Activated CD4-positive, alpha-beta T cell treated with anti-CD3 and anti-CD28 coated beads, Interleukin-2, amount 50 U/mL, for 4 hours (primary cell): ENCODE results near the gene RPH3AL.

ENCODE experiments used
- DNase-seq, 2 experiments: peaks; one replicate each; pipeline ENCODE4 v3.0.0-alpha.2; 2020

RPH3AL gene

DNA sequence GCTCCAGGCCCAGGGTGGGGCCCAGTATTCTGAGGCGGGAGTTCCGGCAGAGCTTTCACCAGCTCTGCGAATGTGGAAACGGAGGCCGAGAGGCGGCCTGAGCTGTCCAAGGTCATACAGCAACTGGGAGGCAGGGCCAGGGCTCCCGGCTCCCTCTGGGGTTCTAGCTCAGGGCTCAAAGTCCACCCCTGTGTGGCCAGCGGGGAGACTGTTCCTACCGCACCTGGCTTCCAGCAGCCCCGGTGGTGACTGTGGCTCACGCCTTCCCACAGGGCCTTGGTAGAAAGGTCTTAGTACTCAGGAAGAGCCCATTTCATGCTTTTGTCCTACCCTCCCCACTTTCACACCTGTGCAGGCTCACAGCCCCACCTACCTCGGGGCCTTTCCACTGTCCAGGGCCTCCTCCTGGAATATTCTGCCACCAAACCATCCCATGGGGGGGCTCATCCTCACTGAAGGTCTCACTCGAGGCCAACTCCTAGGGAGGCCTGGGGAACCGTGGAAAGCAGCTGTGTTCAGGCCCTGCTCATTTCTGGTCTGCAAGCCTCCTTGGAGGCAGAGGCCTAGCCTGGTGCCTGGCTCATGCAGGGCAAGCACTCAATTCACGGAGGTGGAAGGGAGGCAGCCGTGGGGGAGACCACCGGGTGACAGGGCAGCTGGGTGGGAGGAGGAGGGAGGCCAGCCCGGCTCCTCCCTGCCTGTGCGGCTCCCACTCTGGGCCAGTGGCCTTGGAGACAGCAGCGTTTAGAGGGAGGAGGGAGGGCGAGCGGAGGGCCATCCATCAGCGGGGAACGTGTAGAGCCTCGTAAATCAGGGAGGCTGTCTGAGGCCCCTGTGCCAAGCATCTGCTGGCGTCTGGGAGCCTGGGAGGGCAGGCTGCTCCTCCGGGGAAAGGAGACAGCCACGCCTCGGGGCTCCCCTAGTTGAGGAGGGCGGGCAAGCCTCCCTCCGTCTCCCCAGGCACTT lies 158.5 kb downstream of the RPH3AL start:
- no peak for DNase-seq

- no peak for DNase-seq
These were observed 159.2 kb downstream of the RPH3AL start for GRCh38 chr17:193426-193810.

DNA sequence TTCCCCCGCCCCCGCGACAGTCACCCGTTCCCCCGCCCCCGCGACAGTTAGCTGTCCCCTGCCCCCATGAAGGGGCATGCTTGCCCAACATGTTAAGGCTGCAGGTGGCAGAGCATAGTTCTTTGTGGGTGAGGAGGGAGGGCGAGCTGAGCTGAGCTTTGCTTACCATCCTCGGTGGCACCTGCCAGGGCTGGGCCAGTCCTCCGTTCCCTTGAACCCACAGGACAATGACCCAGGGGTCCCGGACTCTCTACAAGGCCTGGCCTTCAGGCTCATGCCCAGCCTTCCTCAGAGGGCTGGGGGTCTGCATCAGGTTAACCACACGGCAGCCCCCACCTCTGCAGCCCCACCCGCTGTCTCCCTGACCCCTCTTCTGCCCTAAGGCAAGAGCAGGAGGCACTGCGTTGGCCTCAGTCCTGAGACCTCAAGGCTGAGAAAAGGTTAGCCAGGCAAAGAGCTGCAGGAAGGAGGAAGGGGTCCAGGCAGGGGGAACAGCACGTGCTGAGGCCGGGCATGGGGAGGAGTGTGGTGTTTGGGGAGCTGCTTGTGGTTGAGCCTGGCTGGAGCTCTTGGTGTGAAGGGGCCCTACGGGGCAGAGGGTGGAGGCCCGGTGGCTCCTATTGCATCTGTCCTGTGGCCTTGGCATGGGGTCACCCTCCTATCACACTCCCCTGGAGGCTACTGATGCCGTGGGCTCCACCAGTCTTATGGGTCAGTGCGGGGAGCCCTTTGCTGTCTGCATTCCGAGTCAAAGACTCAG lies 159.8 kb downstream of the RPH3AL start:
- DNase-seq: no peak

GRCh38 chr17:189444-189843 lies 163.2 kb downstream of the RPH3AL start:
- DNase-seq: no peak

DNA sequence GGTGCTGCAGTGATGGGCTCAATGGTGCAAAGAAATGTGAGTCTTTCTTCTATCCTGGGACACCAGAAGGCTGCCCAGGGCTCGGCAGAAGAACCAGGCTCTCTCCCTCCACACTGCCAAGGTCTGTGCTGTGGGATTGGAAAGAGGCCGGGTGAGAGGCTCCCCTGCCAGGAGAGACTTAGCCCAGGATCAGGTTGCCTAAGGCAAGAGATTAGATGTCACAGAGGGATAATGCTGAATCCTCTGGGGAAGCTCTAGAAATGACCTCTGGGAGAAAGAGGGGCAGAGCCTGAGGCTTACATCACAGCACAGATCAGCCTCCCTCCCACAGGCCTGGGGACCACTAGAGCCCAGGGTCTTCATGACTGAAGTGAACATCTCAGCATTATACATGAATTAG lies 165.5 kb downstream of the RPH3AL start:
- no peak for DNase-seq

DNA sequence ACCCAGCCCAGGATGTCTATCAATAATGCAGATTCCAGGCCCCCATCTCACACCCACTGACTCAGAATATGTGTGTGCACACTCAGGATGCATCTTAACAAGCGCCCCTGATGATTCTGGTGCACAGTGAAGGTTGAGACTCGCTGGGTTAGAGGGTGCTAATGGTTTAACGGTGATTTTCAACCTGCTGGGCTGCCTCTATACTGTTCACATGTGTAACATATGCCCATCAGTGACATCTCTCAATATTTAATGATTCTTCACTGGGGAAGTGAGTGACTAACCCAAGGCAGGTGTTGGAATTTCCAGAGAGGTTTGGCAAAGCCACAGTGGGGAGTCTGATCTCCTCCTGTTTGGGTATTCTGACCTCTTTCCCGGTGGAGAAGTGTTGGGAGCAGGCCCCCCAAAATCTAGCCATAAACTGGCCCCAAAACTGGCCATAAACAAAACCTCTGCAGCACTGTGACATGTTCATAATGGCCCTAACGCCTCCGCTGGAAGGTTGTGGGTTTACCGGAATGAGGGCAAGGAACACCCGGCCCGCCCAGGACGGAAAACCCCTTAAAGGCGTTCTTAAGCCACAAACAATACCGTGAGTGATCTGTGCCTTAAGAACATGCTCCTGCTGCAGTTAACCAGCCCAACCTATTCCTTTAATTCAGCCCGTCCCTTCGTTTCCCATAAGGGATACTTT lies 167.0 kb downstream of the RPH3AL start:
- peak; percentile 9 to 30 for DNase-seq

GRCh38 chr17:183021-183420 lies 169.6 kb downstream of the RPH3AL start:
- DNase-seq: no peak

GRCh38 chr17:182050-182751 lies 170.4 kb downstream of the RPH3AL start:
- DNase-seq: no peak

DNA sequence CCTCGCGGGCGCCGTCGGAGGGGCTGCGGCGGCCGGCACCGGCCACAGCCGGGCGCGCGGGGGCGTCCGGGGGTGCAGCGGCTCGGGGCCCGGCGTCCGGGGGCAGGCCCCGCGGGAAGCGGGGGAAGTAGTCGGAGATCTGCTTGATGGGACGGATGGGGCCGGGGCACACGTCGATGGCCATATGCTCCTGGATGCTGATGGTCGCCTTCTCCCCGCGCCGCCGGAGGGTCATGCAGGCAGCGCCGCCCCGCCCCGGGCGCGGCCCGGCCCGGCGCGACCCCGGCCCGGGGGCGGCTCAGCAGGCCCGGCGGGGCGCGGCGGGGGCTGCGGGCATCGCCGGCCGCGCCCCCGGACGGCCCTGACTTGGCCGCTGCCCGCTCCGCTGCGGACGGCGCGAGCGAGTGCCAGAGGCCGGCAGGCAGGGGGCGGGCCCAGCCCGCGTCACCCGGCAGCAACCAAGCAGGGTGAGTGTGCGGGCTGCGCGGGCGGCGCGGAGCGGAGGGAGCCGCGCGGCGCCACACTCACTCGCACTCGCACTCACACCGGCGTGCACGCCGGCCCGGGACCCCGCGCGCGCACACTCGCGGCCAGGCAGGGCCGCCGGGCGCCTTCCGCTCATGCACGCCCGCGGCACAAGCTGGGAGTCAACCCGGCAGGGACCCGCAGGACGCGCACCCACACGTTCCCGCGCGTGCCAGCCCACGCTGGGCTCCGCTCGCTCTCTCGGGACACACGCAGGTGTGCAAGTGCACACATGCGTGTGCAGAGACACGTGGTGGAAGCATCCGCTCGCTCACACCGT lies 171.2 kb downstream of the RPH3AL start, which contains the start of gene DOC2B:
TSS of gene DOC2B (minus strand) at position 406 of the 805 bp plus-strand sequence. CDS start at position 235, 171 bp downstream.
- DNase-seq: no peak

DNA sequence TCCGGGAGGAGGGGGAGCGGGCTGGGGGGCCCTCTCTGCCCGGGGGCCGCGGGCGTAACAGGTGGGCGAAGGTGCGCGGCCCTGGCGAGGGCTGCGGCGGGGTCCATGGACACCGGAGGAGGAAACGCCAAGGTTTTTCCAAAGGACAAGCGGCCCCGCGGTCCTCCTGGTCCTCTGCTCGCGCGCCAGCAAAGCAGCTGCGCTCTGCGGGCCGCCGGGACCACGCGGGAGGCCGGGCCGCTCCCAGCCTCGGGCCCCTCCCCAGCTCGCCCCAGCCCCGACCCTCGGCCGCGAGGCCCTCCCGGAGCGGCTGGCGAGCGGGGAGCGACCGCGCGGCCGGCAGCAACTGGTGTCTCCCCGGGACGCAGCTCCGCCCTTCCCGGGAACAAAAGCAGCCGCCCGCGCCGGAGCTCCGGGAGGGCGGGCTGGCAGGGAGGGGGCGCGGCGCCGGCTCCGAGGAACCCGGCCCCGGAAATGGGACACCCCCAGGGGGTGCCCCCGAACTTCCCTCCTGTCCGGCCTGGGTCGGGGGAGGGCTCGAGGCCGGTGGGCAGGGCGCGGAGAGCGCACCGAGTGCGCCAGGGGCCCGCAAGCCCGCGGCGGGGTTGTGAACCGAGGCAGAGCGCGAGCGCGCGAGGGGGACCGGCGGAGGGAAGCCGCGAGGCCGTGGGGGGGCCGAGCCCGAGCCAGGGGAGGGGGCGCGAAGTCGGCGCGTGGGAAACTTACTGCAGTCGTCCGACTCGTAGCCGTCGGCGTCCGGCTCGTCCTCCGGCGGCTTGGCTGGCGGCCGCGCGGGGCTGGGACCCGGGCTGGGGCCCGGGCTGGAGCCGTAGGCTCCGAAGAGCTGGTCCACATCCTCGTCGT lies 172.0 kb downstream of the RPH3AL start:
- no peak for DNase-seq

DNA sequence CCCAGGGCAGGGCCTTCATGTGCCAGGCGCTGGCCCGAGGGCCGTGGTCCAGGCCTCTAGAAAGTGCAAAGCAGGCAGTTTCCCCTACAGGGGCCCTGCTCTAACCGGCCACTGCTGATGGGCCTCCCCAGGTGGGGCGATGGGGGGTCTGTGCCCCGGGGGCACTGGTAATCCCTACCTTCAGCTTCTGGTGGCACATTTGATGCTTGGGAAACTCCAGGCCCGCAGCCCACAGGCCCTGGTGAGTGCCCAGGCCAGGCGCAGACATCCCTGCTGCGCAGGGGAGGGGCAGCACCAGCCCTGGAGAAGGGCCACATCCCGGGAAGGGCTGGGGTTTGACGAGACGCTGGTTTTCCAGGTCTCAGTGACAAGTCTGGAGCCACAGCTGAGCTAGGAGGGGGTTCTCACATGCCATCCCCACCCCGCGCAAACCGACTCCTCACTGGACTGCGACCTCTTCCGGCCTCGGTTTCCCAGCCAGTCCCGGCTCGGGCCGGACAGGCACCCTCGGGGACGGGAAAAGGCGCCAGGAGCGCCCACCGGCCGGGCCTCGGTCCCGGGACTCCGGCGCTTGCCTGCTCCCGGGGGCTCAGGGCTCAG lies 172.7 kb downstream of the RPH3AL start:
- DNase-seq: no peak

DNA sequence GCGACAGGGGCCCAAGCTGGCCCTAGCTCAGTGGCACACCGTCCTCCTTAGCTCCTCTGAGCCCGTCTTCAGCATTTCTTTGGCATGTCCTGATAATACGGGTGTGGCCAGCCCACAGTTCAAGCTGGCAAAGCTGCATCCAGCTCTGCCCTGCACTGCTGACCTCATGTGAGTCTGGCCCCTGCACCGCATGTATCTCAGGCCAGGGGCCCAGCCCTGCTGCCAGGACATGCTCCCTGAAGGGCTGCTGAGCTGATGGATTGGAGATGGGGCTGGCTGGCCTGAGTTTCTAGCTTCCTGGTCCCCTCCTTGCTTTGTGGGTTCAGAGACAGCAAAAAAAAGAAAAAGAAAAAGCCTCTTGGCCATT lies 173.6 kb downstream of the RPH3AL start:
- DNase-seq: no peak

DNA sequence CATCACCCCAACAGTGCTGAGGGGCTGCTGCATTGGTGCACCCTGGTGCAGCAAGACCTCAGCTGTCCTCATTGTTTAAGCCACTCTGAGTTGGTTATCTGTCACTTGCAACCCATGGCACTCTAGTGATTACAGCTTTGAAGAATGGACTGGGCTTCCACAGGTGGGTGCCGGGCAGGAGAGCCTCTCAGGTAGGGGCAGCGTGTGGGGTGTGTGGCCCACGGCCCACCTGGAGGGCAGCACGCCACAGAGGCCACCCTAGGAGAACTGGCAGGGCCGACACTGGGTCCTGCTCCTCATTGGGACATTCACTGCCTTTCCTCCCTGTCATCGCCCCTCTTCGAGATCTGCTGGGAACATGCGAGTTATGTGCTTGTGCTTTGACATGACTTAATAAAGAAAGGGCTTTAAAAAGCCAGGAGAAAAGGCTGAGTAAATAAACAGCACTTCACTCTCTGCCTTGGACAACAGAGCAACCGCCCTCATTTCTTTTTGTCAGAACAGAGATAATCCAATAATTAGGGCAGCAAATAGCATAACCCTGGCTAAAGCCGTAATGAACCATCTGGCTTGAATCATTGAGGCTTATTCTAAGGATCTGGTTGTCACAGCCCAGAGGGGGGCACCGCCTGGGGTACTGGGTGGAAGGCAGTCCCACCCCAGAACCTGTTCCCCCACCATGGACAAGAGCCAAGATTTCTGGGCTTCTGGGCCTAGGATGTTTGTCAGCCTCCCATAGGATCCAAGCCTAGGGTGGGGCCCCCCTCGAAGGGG lies 174.1 kb downstream of the RPH3AL start:
- no peak for DNase-seq

GRCh38 chr17:177762-178161 lies 174.8 kb downstream of the RPH3AL start:
- DNase-seq: no peak

- no peak for DNase-seq
These were observed 175.5 kb downstream of the RPH3AL start for GRCh38 chr17:177155-177554.

GRCh38 chr17:173166-173911 lies 179.3 kb downstream of the RPH3AL start:
- DNase-seq: no peak

- no peak for DNase-seq
These were observed 180.2 kb downstream of the RPH3AL start for GRCh38 chr17:172401-172800.

GRCh38 chr17:171871-172270 lies 180.7 kb downstream of the RPH3AL start:
- DNase-seq: no peak
